HEK293 (cell line): ENCODE results near the gene VEPH1.

ENCODE experiments used
- RBAK ChIP-seq: fragments of 450-650 bp; formaldehyde crosslinking; IDR thresholded peaks from 2 replicates; pipeline ENCODE4 v1.5.1; 2016; ENCODE audit warnings: missing biosample characterization, missing genetic modification characterization
- SETDB1 ChIP-seq: IDR thresholded peaks from one replicate; pipeline ENCODE4 v1.6.1; 2017; ENCODE audit warnings: mild to moderate bottlenecking, low read length, moderate library complexity, mixed read lengths; ENCODE audit not compliant: insufficient read length
- ZBTB21 ChIP-seq: fragments of 450-650 bp; formaldehyde crosslinking; IDR thresholded peaks from 2 replicates; pipeline ENCODE4 v1.5.1; 2017; ENCODE audit warnings: missing biosample characterization, missing genetic modification characterization
- ZNF10 ChIP-seq: fragments of 450-650 bp; formaldehyde crosslinking; IDR thresholded peaks from 2 replicates; pipeline ENCODE4 v1.5.1; 2017; ENCODE audit warnings: missing biosample characterization, missing genetic modification characterization
- ZNF121 ChIP-seq: fragments of 450-650 bp; formaldehyde crosslinking; IDR thresholded peaks from 2 replicates; pipeline ENCODE4 v1.5.1; 2016; ENCODE audit warnings: missing biosample characterization, missing genetic modification characterization
- ZNF184 ChIP-seq: fragments of 450-650 bp; IDR thresholded peaks from 2 replicates; pipeline ENCODE4 v1.5.1; 2018; ENCODE audit warnings: missing biosample characterization, mild to moderate bottlenecking, missing genetic modification characterization
- ZNF239 ChIP-seq: fragments of 450-650 bp; formaldehyde crosslinking; IDR thresholded peaks from 2 replicates; pipeline ENCODE4 v1.5.1; 2016; ENCODE audit warnings: missing biosample characterization, missing genetic modification characterization
- ZNF274 ChIP-seq, 2 experiments: fragments of 200-500 bp in 1 of 2; fragments of 450-650 bp in 1 of 2; sonication (Bioruptor generic) in 1 of 2; formaldehyde crosslinking in 1 of 2; IDR thresholded peaks; 2 replicates each; pipeline versions ENCODE4 v1.5.1 to v1.6.1; 2014 to 2016; ENCODE audit warnings: borderline replicate concordance in 1 of 2, inconsistent platforms in 1 of 2, low read length in 1 of 2, missing biosample characterization in 1 of 2, missing genetic modification characterization in 1 of 2
- ZNF423 ChIP-seq: fragments of 450-650 bp; formaldehyde crosslinking; IDR thresholded peaks from 2 replicates; pipeline ENCODE4 v1.5.1; 2016; ENCODE audit warnings: missing biosample characterization, missing genetic modification characterization
- ZNF555 ChIP-seq: fragments of 450-650 bp; formaldehyde crosslinking; conservative IDR thresholded peaks from 2 replicates; pipeline ENCODE4 v1.5.1; 2017; ENCODE audit warnings: missing biosample characterization, mild to moderate bottlenecking, missing genetic modification characterization, inconsistent platforms
- TF ChIP-seq, protein P1 (sequence below): fragments of 450-650 bp; formaldehyde crosslinking; IDR thresholded peaks from 2 replicates; pipeline ENCODE4 v1.5.1; 2016; ENCODE audit warnings: missing biosample characterization, missing genetic modification characterization
- TF ChIP-seq, protein P2 (sequence below): fragments of 450-650 bp; formaldehyde crosslinking; IDR thresholded peaks from 2 replicates; pipeline ENCODE4 v1.5.1; 2017; ENCODE audit warnings: missing biosample characterization, missing genetic modification characterization
- TF ChIP-seq, protein P3 (sequence below): fragments of 450-650 bp; formaldehyde crosslinking; IDR thresholded peaks from 2 replicates; pipeline ENCODE4 v1.5.1; 2016; ENCODE audit warnings: missing biosample characterization, missing genetic modification characterization, borderline replicate concordance

DNA sequence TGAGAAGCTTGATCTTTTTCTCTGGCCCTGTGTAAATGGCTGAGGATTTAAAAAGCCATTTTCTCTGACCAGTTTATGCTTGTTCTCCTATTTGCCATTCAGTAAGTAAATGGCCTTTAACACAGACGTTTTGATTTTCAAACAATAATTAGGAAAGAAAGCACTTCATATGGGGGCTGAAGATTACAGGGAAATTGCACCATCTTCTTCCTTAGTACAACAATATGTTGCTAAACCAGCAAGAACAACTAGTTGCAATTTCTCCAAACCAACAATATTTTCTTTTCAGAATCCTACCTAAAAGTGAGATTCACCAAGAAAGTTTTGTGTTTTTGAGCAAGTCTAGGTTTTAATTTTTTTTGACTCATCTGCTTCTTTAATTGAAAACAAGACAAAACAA is 262.8 kb downstream of the VEPH1 start:
- TF ChIP-seq ZNF239 (tag by site-specific recombination) (no peak), SETDB1 (no peak), ZBTB21 (no peak), ZNF121 (tag by site-specific recombination) (no peak), ZNF423 (tag by site-specific recombination) (no peak), ZNF274 (IDR thresholded peaks at IDR 0.05; ENCODE audit: low read length) (no peak), ZNF274 (tag by site-specific recombination; IDR thresholded peaks at IDR 0.05; ENCODE audit: borderline replicate concordance) (no peak), ZNF184 (tag by site-specific recombination) (no peak), ZNF555 (tag by site-specific recombination) (no peak), ZNF10 (tag by site-specific recombination) (no peak), RBAK (no peak)
- TF ChIP-seq, protein P1, sequence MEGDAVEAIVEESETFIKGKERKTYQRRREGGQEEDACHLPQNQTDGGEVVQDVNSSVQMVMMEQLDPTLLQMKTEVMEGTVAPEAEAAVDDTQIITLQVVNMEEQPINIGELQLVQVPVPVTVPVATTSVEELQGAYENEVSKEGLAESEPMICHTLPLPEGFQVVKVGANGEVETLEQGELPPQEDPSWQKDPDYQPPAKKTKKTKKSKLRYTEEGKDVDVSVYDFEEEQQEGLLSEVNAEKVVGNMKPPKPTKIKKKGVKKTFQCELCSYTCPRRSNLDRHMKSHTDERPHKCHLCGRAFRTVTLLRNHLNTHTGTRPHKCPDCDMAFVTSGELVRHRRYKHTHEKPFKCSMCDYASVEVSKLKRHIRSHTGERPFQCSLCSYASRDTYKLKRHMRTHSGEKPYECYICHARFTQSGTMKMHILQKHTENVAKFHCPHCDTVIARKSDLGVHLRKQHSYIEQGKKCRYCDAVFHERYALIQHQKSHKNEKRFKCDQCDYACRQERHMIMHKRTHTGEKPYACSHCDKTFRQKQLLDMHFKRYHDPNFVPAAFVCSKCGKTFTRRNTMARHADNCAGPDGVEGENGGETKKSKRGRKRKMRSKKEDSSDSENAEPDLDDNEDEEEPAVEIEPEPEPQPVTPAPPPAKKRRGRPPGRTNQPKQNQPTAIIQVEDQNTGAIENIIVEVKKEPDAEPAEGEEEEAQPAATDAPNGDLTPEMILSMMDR = no peak
- TF ChIP-seq, protein P2, sequence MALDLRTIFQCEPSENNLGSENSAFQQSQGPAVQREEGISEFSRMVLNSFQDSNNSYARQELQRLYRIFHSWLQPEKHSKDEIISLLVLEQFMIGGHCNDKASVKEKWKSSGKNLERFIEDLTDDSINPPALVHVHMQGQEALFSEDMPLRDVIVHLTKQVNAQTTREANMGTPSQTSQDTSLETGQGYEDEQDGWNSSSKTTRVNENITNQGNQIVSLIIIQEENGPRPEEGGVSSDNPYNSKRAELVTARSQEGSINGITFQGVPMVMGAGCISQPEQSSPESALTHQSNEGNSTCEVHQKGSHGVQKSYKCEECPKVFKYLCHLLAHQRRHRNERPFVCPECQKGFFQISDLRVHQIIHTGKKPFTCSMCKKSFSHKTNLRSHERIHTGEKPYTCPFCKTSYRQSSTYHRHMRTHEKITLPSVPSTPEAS (tag by site-specific recombination) = no peak
- TF ChIP-seq, protein P3, sequence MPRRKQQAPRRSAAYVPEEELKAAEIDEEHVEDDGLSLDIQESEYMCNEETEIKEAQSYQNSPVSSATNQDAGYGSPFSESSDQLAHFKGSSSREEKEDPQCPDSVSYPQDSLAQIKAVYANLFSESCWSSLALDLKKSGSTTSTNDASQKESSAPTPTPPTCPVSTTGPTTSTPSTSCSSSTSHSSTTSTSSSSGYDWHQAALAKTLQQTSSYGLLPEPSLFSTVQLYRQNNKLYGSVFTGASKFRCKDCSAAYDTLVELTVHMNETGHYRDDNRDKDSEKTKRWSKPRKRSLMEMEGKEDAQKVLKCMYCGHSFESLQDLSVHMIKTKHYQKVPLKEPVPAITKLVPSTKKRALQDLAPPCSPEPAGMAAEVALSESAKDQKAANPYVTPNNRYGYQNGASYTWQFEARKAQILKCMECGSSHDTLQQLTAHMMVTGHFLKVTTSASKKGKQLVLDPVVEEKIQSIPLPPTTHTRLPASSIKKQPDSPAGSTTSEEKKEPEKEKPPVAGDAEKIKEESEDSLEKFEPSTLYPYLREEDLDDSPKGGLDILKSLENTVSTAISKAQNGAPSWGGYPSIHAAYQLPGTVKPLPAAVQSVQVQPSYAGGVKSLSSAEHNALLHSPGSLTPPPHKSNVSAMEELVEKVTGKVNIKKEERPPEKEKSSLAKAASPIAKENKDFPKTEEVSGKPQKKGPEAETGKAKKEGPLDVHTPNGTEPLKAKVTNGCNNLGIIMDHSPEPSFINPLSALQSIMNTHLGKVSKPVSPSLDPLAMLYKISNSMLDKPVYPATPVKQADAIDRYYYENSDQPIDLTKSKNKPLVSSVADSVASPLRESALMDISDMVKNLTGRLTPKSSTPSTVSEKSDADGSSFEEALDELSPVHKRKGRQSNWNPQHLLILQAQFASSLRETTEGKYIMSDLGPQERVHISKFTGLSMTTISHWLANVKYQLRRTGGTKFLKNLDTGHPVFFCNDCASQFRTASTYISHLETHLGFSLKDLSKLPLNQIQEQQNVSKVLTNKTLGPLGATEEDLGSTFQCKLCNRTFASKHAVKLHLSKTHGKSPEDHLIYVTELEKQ = no peak
